ENCODE results near the gene SHISA4.

SHISA4 gene

DNA sequence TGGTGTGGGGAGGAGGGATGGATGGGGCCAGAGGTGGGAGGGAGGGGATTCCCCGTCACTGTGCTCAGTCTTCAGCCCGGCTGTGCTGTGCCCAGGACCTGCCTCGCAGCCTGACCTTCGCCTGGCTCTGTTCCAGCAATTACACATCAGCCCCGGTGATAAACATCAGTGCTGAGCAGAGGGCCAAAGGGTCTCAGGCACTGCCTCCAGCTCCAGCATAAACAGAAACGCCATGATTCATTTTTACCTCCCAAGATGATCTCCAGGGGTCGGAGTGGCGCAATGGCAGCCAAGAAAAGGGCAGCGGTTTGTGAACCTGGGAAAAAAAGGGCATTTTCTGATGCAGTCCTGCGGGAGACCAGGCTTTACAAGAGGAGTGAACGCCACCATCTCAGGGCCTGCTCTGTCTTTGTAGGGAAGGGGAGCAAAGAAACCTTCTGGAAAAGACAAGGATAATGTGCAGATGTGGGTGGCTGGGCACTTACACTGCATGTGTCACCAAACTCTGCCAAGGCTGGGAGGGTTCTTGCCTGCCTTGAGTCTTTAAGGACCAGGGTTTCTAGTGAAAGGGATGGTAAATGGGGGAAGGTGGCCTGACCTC is 28.1 kb downstream of the SHISA4 start:
- H3K36me3 ChIP-seq, result no peaks in the 10 kb centered on the region
- H3K4me3 ChIP-seq (ENCODE audit: low read depth in 1 of 2, low read length in 1 of 2), result no peak overlapping the region
- H3K4me1 ChIP-seq (ENCODE audit: control insufficient read depth in 1 of 2, insufficient read depth in 1 of 2, low read depth in 1 of 2, low read length in 1 of 2), result no peaks in the 10 kb centered on the region
- no peak overlapping the region for H3K27ac ChIP-seq
- H3K9me3 ChIP-seq, result no peaks in the 10 kb centered on the region
- TF ChIP-seq, protein P1, sequence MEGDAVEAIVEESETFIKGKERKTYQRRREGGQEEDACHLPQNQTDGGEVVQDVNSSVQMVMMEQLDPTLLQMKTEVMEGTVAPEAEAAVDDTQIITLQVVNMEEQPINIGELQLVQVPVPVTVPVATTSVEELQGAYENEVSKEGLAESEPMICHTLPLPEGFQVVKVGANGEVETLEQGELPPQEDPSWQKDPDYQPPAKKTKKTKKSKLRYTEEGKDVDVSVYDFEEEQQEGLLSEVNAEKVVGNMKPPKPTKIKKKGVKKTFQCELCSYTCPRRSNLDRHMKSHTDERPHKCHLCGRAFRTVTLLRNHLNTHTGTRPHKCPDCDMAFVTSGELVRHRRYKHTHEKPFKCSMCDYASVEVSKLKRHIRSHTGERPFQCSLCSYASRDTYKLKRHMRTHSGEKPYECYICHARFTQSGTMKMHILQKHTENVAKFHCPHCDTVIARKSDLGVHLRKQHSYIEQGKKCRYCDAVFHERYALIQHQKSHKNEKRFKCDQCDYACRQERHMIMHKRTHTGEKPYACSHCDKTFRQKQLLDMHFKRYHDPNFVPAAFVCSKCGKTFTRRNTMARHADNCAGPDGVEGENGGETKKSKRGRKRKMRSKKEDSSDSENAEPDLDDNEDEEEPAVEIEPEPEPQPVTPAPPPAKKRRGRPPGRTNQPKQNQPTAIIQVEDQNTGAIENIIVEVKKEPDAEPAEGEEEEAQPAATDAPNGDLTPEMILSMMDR (IDR thresholded peaks at IDR 0.05), result no peak
- peaks cover 9% of the 10 kb centered on the region for H3K27me3 ChIP-seq

DNA sequence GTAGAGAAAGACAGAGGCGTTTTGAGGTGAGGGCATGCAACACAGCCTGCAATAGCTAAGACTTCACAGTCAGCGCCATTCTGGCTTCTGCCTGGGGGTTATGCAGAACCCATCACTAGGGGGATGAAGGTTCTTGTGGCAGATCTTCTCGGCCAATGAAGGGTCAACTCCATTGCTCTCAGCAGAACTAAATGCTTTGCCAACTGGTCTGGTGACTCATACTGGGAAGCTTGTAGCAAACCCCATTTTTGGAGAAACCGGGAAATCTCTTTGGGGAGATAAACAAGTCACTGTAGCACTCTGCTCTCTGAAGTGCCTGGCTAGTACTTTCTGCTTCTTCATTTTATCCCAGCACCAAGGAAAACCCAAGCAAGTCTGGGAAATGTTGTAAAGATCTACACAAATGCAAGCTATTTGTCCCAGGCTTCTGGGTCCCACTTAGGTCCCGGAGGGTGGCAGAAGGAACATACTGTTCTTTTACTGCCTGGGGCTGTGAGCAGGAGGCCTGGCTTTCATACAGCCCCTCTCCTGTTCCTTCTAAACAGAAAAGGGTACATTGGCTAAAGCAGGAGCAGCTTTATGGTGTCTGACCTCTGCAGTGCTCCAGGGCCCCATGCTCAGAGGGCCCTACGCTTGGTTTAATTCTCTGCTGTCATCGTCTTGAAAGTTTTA is 28.8 kb downstream of the SHISA4 start:
- Histone ChIP-seq H3K4me3 (ENCODE audit: low read depth in 1 of 2, low read length in 1 of 2) (no peak overlapping the region), H3K27me3 (peaks cover 9% of the 10 kb centered on the region), H3K27ac (no peak overlapping the region), H3K9me3 (no peaks in the 10 kb centered on the region), H3K4me1 (ENCODE audit: control insufficient read depth in 1 of 2, insufficient read depth in 1 of 2, low read depth in 1 of 2, low read length in 1 of 2) (no peaks in the 10 kb centered on the region), H3K36me3 (no peaks in the 10 kb centered on the region)
- TF ChIP-seq, protein P1 (IDR thresholded peaks at IDR 0.05), result no peak

DNA sequence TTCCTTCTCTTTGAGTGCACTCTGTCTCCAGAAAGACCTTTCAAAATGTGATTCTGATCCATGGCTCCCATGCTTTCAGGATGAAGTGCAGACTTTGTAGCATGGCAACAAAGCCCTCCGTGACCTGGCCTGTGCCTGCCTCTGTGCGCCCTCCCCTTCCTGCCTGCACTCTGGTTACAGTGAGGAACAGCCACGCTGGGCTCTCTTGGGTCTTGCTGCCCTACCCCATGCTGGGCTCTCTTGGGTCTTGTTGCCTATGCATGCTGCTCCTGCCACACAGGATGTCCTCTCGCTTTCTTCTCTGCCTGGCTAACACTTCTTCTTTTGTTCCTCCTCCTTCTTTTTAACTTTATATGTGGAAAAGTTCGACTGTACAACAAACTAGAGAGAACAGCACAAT is 29.6 kb downstream of the SHISA4 start:
- Histone ChIP-seq H3K36me3 (no peaks in the 10 kb centered on the region), H3K4me1 (ENCODE audit: control insufficient read depth in 1 of 2, insufficient read depth in 1 of 2, low read depth in 1 of 2, low read length in 1 of 2) (no peaks in the 10 kb centered on the region), H3K27me3 (peaks cover 9% of the 10 kb centered on the region), H3K27ac (no peak overlapping the region), H3K4me3 (ENCODE audit: low read depth in 1 of 2, low read length in 1 of 2) (no peak overlapping the region), H3K9me3 (no peaks in the 10 kb centered on the region)
- TF ChIP-seq, protein P1 (IDR thresholded peaks at IDR 0.05), result no peak

DNA sequence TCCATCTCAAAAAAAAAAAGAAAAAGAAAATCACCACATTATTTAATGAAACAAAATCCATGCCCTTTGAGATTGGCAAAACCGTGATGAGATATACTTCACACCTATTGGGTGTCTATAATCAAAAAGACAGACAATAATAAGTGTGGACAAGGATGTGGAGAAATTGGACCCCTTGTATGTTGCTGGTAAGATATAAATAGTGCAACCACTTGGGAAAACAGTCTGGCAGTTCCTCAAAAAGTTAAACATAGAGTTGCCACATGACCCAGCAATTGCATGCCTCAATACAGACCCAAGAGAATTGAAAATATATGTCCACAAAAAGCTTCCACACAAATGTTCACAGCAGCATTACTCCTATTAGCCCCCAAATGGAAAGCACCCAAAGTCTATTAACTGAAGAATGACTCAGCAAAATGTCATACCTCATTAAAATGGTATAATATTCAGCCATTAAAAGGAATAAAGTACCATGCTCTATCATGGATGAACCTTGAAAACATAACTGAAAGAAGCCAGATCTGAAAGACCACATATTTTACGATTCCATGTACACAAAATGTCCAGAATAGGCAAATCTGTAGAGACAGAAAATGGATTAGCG is 33.4 kb downstream of the SHISA4 start:
- Histone ChIP-seq H3K27me3 (peaks cover 6% of the 10 kb centered on the region), H3K4me3 (ENCODE audit: low read depth in 1 of 2, low read length in 1 of 2) (no peak overlapping the region)

DNA sequence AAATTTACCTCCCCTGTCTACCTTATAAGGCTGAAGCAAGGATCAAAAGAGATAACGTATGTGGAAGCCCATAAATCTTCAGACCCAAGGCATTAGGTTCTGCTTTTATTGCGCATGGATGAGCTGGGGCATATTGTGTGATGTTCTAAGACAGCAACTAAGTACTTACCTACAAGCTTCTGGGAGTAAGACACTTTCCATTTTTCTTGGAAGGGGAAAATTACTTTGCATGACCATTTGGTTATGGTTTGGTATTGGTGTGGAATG is 36.5 kb downstream of the SHISA4 start:
- Histone ChIP-seq H3K9me3 (no peaks in the 10 kb centered on the region), H3K4me1 (ENCODE audit: control insufficient read depth in 1 of 2, insufficient read depth in 1 of 2, low read depth in 1 of 2, low read length in 1 of 2) (no peaks in the 10 kb centered on the region), H3K27ac (no peak overlapping the region), H3K4me3 (ENCODE audit: low read depth in 1 of 2, low read length in 1 of 2) (no peak overlapping the region), H3K36me3 (no peaks in the 10 kb centered on the region), H3K27me3 (peaks cover 13% of the 10 kb centered on the region)
- TF ChIP-seq, protein P1 (IDR thresholded peaks at IDR 0.05), result no peak

More for the DNA sequence above, 33.4 kb downstream of the SHISA4 start:
- Histone ChIP-seq H3K9me3 (no peaks in the 10 kb centered on the region), H3K36me3 (no peaks in the 10 kb centered on the region), H3K4me1 (ENCODE audit: control insufficient read depth in 1 of 2, insufficient read depth in 1 of 2, low read depth in 1 of 2, low read length in 1 of 2) (no peaks in the 10 kb centered on the region), H3K27ac (no peak overlapping the region)
- TF ChIP-seq, protein P1 (IDR thresholded peaks at IDR 0.05), result no peak
